NCI-H1105 treated with DMSO at 0.1 percent for 48 hours (cell line): Measurements from ENCODE around the gene STK24.

ENCODE experiments used
- DNase-seq: peaks from one replicate; lab custom pipeline; 2025; lab: John Stamatoyannopoulos, UW

The STK24 gene

GRCh38 chr13:98407575-98407974 is 169.3 kb downstream of the STK24 start:
- no peak for DNase-seq

GRCh38 chr13:98406971-98407370 is 169.9 kb downstream of the STK24 start:
- no peak for DNase-seq

- DNase-seq, result peak; percentile 73
Measured at GRCh38 chr13:98406427-98406826, 170.5 kb downstream of the STK24 start.

GRCh38 chr13:98405690-98406344 is 171.1 kb downstream of the STK24 start:
- peak; percentile 85 for DNase-seq

GRCh38 chr13:98405107-98405571 is 171.8 kb downstream of the STK24 start:
- peak; percentile 78 for DNase-seq

GRCh38 chr13:98403076-98403475 is 173.8 kb downstream of the STK24 start:
- DNase-seq, result no peak

GRCh38 chr13:98401934-98402333 is 175.0 kb downstream of the STK24 start:
- no peak for DNase-seq

GRCh38 chr13:98399756-98400155 is 177.2 kb downstream of the STK24 start:
- no peak for DNase-seq

- no peak for DNase-seq
Measured at GRCh38 chr13:98398581-98398980, 178.3 kb downstream of the STK24 start.

- no peak for DNase-seq
Measured at GRCh38 chr13:98397861-98398260, 179.0 kb downstream of the STK24 start.

- no peak for DNase-seq
Measured at GRCh38 chr13:98397221-98397620, 179.7 kb downstream of the STK24 start.

GRCh38 chr13:98396071-98396710 is 180.7 kb downstream of the STK24 start:
- DNase-seq, result no peak
